Osteoblast (primary cell): ENCODE data around the gene TCF7L2. TPM values are rescaled to one million over a fixed set of nuclear protein-coding genes. Genes with fewer than 3 reads are reported as not detected.

ENCODE experiments used
- DNase-seq: peaks from one replicate; pipeline ENCODE4 v3.0.0; 2011; ENCODE audit warnings: low spot score, mixed read lengths; ENCODE audit not compliant: insufficient read length; ENCODE audit errors: missing footprints
- H2AFZ ChIP-seq: 2 replicates; pipeline ENCODE4 v1.6.0; 2011; ENCODE audit warnings: mild to moderate bottlenecking, low read length
- H3K27ac ChIP-seq: 2 replicates; pipeline ENCODE4 v1.5.1; 2011; ENCODE audit warnings: mild to moderate bottlenecking, low read depth, low read length, moderate library complexity
- H3K27me3 ChIP-seq: 2 replicates; pipeline ENCODE4 v1.6.0; 2012; ENCODE audit warnings: mild to moderate bottlenecking, control low read depth, inconsistent platforms, low read length, moderate library complexity; ENCODE audit not compliant: insufficient read depth
- H3K36me3 ChIP-seq: 2 replicates; pipeline ENCODE4 v1.5.1; 2011; ENCODE audit warnings: mild to moderate bottlenecking, low read length, control low read depth, moderate library complexity; ENCODE audit not compliant: insufficient read depth
- H3K4me1 ChIP-seq: 2 replicates; pipeline ENCODE4 v1.5.1; 2011; ENCODE audit warnings: mild to moderate bottlenecking, low read length, control low read depth, moderate library complexity; ENCODE audit not compliant: insufficient read depth
- H3K4me2 ChIP-seq: 2 replicates; pipeline ENCODE4 v1.6.0; 2011; ENCODE audit warnings: mild to moderate bottlenecking, low read length; ENCODE audit not compliant: insufficient read depth
- H3K4me3 ChIP-seq: fragments of 200-600 bp; sonication (generic); 3 replicates; pipeline ENCODE4 v1.5.1; 2012; ENCODE audit warnings: mild to moderate bottlenecking, low read length, inconsistent platforms; ENCODE audit not compliant: insufficient read depth
- H3K79me2 ChIP-seq: 2 replicates; pipeline ENCODE4 v1.6.0; 2012; ENCODE audit warnings: mild to moderate bottlenecking, low read length, control low read depth, inconsistent platforms; ENCODE audit not compliant: insufficient read depth
- H3K9me3 ChIP-seq: 2 replicates; pipeline ENCODE4 v1.5.1; 2011; ENCODE audit warnings: low read depth, low read length, control low read depth
- H4K20me1 ChIP-seq: 2 replicates; pipeline ENCODE4 v1.6.0; 2012; ENCODE audit warnings: mild to moderate bottlenecking, low read length, control low read depth; ENCODE audit not compliant: insufficient read depth
- CTCF ChIP-seq: IDR thresholded peaks from 2 replicates; pipeline ENCODE4 v1.5.1; 2011; ENCODE audit warnings: mild to moderate bottlenecking, low read depth, low read length, moderate library complexity; ENCODE audit errors: extremely low read depth
- total RNA-seq: library from RNA; depleted of rRNA; stranded (reverse); fragments of >200 nt; gene quantifications from 2 replicates; pipeline ENCODE4 v1.2.3, GENCODE V29; 2012

TCF7L2 gene
- total RNA-seq, 1 donor = 9.0 TPM

DNA sequence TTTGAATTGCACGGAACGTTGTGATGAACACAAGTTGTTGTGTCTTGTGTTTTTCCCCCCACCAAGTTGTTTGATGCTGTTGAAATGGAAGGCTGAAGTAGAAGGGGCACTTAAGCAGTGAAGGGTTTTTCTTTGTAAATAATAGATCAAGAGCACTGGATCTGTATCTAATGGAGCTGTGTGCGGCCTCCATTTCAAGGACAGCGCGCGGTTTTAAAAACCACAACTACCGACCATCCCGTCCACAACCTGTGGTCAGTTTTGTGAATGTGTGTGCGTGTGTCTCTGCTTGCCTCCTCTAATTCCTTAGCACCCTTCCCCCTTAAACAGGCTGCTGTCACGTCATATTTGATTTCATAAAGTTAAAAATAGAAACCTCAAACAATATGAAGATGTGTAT is 165.5 kb downstream of the TCF7L2 start:
- Histone ChIP-seq H3K27ac (no peak overlapping the region), H3K4me2 (no peak overlapping the region), H3K9me3 (no peaks in the 10 kb centered on the region), H4K20me1 (no peaks in the 10 kb centered on the region), H3K79me2 (peaks cover 3% of the 10 kb centered on the region), H2AFZ (no peak overlapping the region), H3K4me1 (no peaks in the 10 kb centered on the region), H3K27me3 (no peaks in the 10 kb centered on the region), H3K36me3 (no peaks in the 10 kb centered on the region), H3K4me3 (no peak overlapping the region)
- TF ChIP-seq CTCF = no peak
- DNase-seq = no peak

GRCh38 chr10:113118882-113119281 is 168.8 kb downstream of the TCF7L2 start:
- no peaks in the 10 kb centered on the region for H3K9me3 ChIP-seq
- TF ChIP-seq CTCF = no peak
- no peak overlapping the region for H2AFZ ChIP-seq
- no peaks in the 10 kb centered on the region for H4K20me1 ChIP-seq
- H3K79me2 ChIP-seq = no peaks in the 10 kb centered on the region
- no peak overlapping the region for H3K4me3 ChIP-seq
- no peaks in the 10 kb centered on the region for H3K27me3 ChIP-seq
- H3K36me3 ChIP-seq = no peaks in the 10 kb centered on the region
- H3K4me1 ChIP-seq = no peaks in the 10 kb centered on the region
- no peak for DNase-seq
- H3K4me2 ChIP-seq = no peak overlapping the region
- H3K27ac ChIP-seq = no peak overlapping the region

- no peaks in the 10 kb centered on the region for H3K4me1 ChIP-seq
- H3K27ac ChIP-seq = no peak overlapping the region
- no peak overlapping the region for H2AFZ ChIP-seq
- H4K20me1 ChIP-seq = peaks cover 5% of the 10 kb centered on the region
- TF ChIP-seq CTCF = no peak
- H3K27me3 ChIP-seq = no peaks in the 10 kb centered on the region
- no peak overlapping the region for H3K4me3 ChIP-seq
- H3K79me2 ChIP-seq = no peaks in the 10 kb centered on the region
- H3K36me3 ChIP-seq = no peaks in the 10 kb centered on the region
- no peak for DNase-seq
- H3K4me2 ChIP-seq = no peak overlapping the region
- no peaks in the 10 kb centered on the region for H3K9me3 ChIP-seq
Measured at GRCh38 chr10:113119801-113120200, 169.8 kb downstream of the TCF7L2 start.

- no peak overlapping the region for H2AFZ ChIP-seq
- H4K20me1 ChIP-seq = peaks cover 6% of the 10 kb centered on the region
- no peaks in the 10 kb centered on the region for H3K79me2 ChIP-seq
- H3K27ac ChIP-seq = no peak overlapping the region
- no peak overlapping the region for H3K4me3 ChIP-seq
- no peak for DNase-seq
- H3K36me3 ChIP-seq = no peaks in the 10 kb centered on the region
- H3K9me3 ChIP-seq = no peaks in the 10 kb centered on the region
- H3K27me3 ChIP-seq = no peaks in the 10 kb centered on the region
- TF ChIP-seq CTCF = no peak
- no peaks in the 10 kb centered on the region for H3K4me1 ChIP-seq
- H3K4me2 ChIP-seq = no peak overlapping the region
Measured at GRCh38 chr10:113121153-113121552, 171.1 kb downstream of the TCF7L2 start.
